HepG2 (cell line): ENCODE data around the gene VPS13D. TPM values are rescaled to one million over a fixed set of nuclear protein-coding genes. Genes with fewer than 3 reads are reported as not detected.
A peak's percentile ranks its signal among the peaks of the same experiment; 100 is the strongest.

Experiments used
- CREB1 ChIP-seq, 2 experiments: fragments of 450-650 bp in 1 of 2; IDR thresholded peaks; 2 replicates each; pipeline ENCODE4 v1.6.1; 2016 to 2017; ENCODE audit warnings: control low read depth in 1 of 2, mild to moderate bottlenecking in 1 of 2, missing compliant biosample characterization in 1 of 2, missing genetic modification characterization in 1 of 2
- CTCF ChIP-seq: sonication (generic); formaldehyde crosslinking; IDR thresholded peaks from 2 replicates; pipeline ENCODE4 v1.5.0; 2020; ENCODE audit warnings: mild to moderate bottlenecking, missing genetic modification reagents, moderate library complexity
- ERF ChIP-seq: IDR thresholded peaks from 2 replicates; pipeline ENCODE4 v1.6.1; 2018; ENCODE audit warnings: missing biosample characterization, missing genetic modification reagents
- FOSL2 ChIP-seq: sonication (generic); formaldehyde crosslinking; IDR thresholded peaks from 2 replicates; pipeline ENCODE4 v1.4.0; 2020; ENCODE audit warnings: missing genetic modification reagents
- KAT8 ChIP-seq: IDR thresholded peaks from 2 replicates; pipeline ENCODE4 v1.6.1; 2016; ENCODE audit warnings: missing genetic modification reagents, missing compliant biosample characterization
- NCOR1 ChIP-seq: fragments of 200-600 bp; sonication (generic); IDR thresholded peaks from 2 replicates; pipeline ENCODE4 v1.7.0; 2017; ENCODE audit warnings: antibody characterized with exemption, low read length, borderline replicate concordance
- NFKBIZ ChIP-seq: IDR thresholded peaks from 2 replicates; pipeline ENCODE4 v1.6.1; 2018; ENCODE audit warnings: missing genetic modification reagents, missing compliant biosample characterization
- PTBP1 ChIP-seq: fragments of 200-400 bp; formaldehyde crosslinking; IDR thresholded peaks from 2 replicates; pipeline ENCODE4 v1.6.1; 2018; ENCODE audit warnings: low read length, low read depth; ENCODE audit not compliant: poor library complexity, severe bottlenecking
- RBAK ChIP-seq: sonication (generic); formaldehyde crosslinking; IDR thresholded peaks from 2 replicates; pipeline ENCODE4 v1.5.1; 2020; ENCODE audit warnings: mild to moderate bottlenecking, missing genetic modification reagents
- RBFOX2 ChIP-seq: fragments of 200-400 bp; formaldehyde crosslinking; IDR thresholded peaks from 2 replicates; pipeline ENCODE4 v1.6.1; 2017; ENCODE audit warnings: low read depth, mild to moderate bottlenecking, low read length
- SETDB1 ChIP-seq: sonication (generic); formaldehyde crosslinking; IDR thresholded peaks from 2 replicates; pipeline ENCODE4 v1.5.1; 2020; ENCODE audit warnings: missing genetic modification reagents, mild to moderate bottlenecking, borderline replicate concordance
- SIN3B ChIP-seq: fragments of 150-350 bp; IDR thresholded peaks from 2 replicates; pipeline ENCODE4 v1.6.1; 2014; ENCODE audit warnings: low read length
- SPEN ChIP-seq: sonication (generic); formaldehyde crosslinking; IDR thresholded peaks from 2 replicates; pipeline ENCODE4 v1.5.1; 2020; ENCODE audit warnings: low read depth, mild to moderate bottlenecking, missing genetic modification reagents
- SSRP1 ChIP-seq: IDR thresholded peaks from 2 replicates; pipeline ENCODE4 v1.6.1; 2016; ENCODE audit warnings: control low read depth
- STAT5B ChIP-seq: sonication (generic); formaldehyde crosslinking; IDR thresholded peaks from 2 replicates; pipeline ENCODE4 v1.4.0; 2020; ENCODE audit warnings: missing genetic modification reagents
- ZFP1 ChIP-seq: IDR thresholded peaks from 2 replicates; pipeline ENCODE4 v1.6.1; 2016
- ZFP37 ChIP-seq: sonication (generic); formaldehyde crosslinking; IDR thresholded peaks from 2 replicates; pipeline ENCODE4 v1.4.0; 2020; ENCODE audit warnings: missing genetic modification reagents, borderline replicate concordance
- ZNF354B ChIP-seq: sonication (generic); formaldehyde crosslinking; IDR thresholded peaks from 2 replicates; pipeline ENCODE4 v1.8.0; 2022; ENCODE audit warnings: mild to moderate bottlenecking, missing genetic modification reagents
- ZNF772 ChIP-seq: sonication (generic); formaldehyde crosslinking; IDR thresholded peaks from 2 replicates; pipeline ENCODE4 v1.5.0; 2020; ENCODE audit warnings: mild to moderate bottlenecking, missing genetic modification reagents
- ZNF883 ChIP-seq: sonication (generic); formaldehyde crosslinking; IDR thresholded peaks from 2 replicates; pipeline ENCODE4 v1.5.1; 2020; ENCODE audit warnings: mild to moderate bottlenecking, missing genetic modification reagents; ENCODE audit errors: not compliant biosample characterization
- ZUFSP ChIP-seq: sonication (generic); formaldehyde crosslinking; IDR thresholded peaks from 2 replicates; pipeline ENCODE4 v1.9.0; 2021; ENCODE audit warnings: missing genetic modification reagents, mild to moderate bottlenecking, borderline replicate concordance
- polyA plus RNA-seq, 8 experiments: library from polyadenylated mRNA; depleted of rRNA in 3 of 8; stranded (reverse) in 7 of 8; unstranded in 1 of 8; fragments of >200 nt; fragmentation: Illumina TruSeq in 4 of 8; extraction: Trizol in 4 of 8; gene quantifications; 2 replicates each; pipeline versions ENCODE4 v1.2.1 to v1.2.3, GENCODE V29; 2011 to 2016; ENCODE audit warnings: low read depth in 4 of 8, missing spikeins in 1 of 8, mixed read lengths in 1 of 8; ENCODE audit not compliant: insufficient read depth in 1 of 8
- total RNA-seq, 5 experiments: library from RNA; depleted of rRNA; stranded (reverse); fragments of >200 nt; fragmentation: Illumina TruSeq; extraction: Trizol; gene quantifications; 2 replicates each; pipeline ENCODE4 v1.2.3, GENCODE V29; 2016; ENCODE audit warnings: low read depth in 1 of 5
- TF ChIP-seq, protein P1 (sequence below): sonication (generic); IDR thresholded peaks from 2 replicates; pipeline ENCODE4 v1.6.1; 2016; ENCODE audit warnings: low read depth, borderline replicate concordance
- TF ChIP-seq, protein P2 (sequence below): sonication (generic); formaldehyde crosslinking; IDR thresholded peaks from 2 replicates; pipeline ENCODE4 v1.5.1; 2020; ENCODE audit warnings: missing genetic modification reagents, mild to moderate bottlenecking, borderline replicate concordance
- TF ChIP-seq, protein P3 (sequence below): sonication (generic); formaldehyde crosslinking; IDR thresholded peaks from 2 replicates; pipeline ENCODE4 v1.8.0; 2022; ENCODE audit warnings: mild to moderate bottlenecking, missing genetic modification reagents

Gene VPS13D
- total and polyA plus RNA-seq, 2 of the 13 experiments (the other 11 are each of a cell fraction or from before 2014, with no cell fraction given), result 8.6 to 13.9 TPM

- TF ChIP-seq, protein P1, sequence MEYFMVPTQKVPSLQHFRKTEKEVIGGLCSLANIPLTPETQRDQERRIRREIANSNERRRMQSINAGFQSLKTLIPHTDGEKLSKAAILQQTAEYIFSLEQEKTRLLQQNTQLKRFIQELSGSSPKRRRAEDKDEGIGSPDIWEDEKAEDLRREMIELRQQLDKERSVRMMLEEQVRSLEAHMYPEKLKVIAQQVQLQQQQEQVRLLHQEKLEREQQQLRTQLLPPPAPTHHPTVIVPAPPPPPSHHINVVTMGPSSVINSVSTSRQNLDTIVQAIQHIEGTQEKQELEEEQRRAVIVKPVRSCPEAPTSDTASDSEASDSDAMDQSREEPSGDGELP, result peak; percentile 72; the same call in 1 of the 2 replicates
- TF ChIP-seq KAT8 (CRISPR knock-in tag) (peak; percentile 89), SIN3B (no peak), RBAK (CRISPR knock-in tag) (peak; percentile 43; the same call in 1 of the 2 replicates), STAT5B (CRISPR knock-in tag) (peak; percentile 89; the same call in 1 of the 2 replicates), PTBP1 (peak; percentile 61), ZNF772 (CRISPR knock-in tag) (peak; percentile 39; the same call in 1 of the 2 replicates), ZNF354B (CRISPR knock-in tag) (no peak), NFKBIZ (CRISPR knock-in tag) (peak; percentile 92), ZFP1 (CRISPR knock-in tag) (peak; percentile 93), SSRP1 (CRISPR knock-in tag) (peak; percentile 31; the same call in 1 of the 2 replicates), ZNF883 (CRISPR knock-in tag) (no peak), CREB1 (IDR thresholded peaks at IDR 0.05) (peak; percentile 33), CREB1 (CRISPR knock-in tag; IDR thresholded peaks at IDR 0.05) (peak; percentile 87), CTCF (peak; percentile 47), ZFP37 (0 out of 2 replicates have a peak, but pooled peaks have one; percentile 58), NCOR1 (peak; percentile 99), ERF (CRISPR knock-in tag) (peak; percentile 94), SPEN (peak; percentile 90; the same call in 1 of the 2 replicates), ZUFSP (CRISPR knock-in tag) (no peak), FOSL2 (peak; percentile 99), RBFOX2 (peak; percentile 66), SETDB1 (CRISPR knock-in tag) (no peak)
- TF ChIP-seq, protein P2, sequence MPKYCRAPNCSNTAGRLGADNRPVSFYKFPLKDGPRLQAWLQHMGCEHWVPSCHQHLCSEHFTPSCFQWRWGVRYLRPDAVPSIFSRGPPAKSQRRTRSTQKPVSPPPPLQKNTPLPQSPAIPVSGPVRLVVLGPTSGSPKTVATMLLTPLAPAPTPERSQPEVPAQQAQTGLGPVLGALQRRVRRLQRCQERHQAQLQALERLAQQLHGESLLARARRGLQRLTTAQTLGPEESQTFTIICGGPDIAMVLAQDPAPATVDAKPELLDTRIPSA (CRISPR knock-in tag), result no peak
- TF ChIP-seq, protein P3, sequence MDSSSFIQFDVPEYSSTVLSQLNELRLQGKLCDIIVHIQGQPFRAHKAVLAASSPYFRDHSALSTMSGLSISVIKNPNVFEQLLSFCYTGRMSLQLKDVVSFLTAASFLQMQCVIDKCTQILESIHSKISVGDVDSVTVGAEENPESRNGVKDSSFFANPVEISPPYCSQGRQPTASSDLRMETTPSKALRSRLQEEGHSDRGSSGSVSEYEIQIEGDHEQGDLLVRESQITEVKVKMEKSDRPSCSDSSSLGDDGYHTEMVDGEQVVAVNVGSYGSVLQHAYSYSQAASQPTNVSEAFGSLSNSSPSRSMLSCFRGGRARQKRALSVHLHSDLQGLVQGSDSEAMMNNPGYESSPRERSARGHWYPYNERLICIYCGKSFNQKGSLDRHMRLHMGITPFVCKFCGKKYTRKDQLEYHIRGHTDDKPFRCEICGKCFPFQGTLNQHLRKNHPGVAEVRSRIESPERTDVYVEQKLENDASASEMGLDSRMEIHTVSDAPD (CRISPR knock-in tag), result peak; percentile 89
These were observed 298.4 kb downstream of the VPS13D start (continued) for GRCh38 chr1:12528021-12528852.
